ENCODE measurements around the gene HP.
"Not testable (repeated sequence)": the region's sequence is repeated elsewhere in the genome, so short reads cannot be mapped to it uniquely, and the experiment has no call there.

The HP gene

GRCh38 chr16:72054254-72054847 is at the start of gene HP:
HP (plus strand) TSS chr16:72054505; CDS start chr16:72054653, 148 bp downstream.
- DNase-seq = not testable (repeated sequence)

GRCh38 chr16:72008065-72008423 is 46.3 kb upstream of the HP start:
- DNase-seq = not testable (repeated sequence)

- peak; percentile 98 for DNase-seq
These were observed 45.7 kb upstream of the HP start, which contains the start of gene DHODH for GRCh38 chr16:72008424-72009216. DHODH (plus strand) TSS chr16:72008744; CDS start chr16:72008765, 21 bp downstream.

GRCh38 chr16:72009779-72010178 is 44.5 kb upstream of the HP start:
- DNase-seq = no peak

- no peak for DNase-seq
These were observed 41.7 kb upstream of the HP start for GRCh38 chr16:72012607-72013006.

- DNase-seq = no peak
These were observed 40.9 kb upstream of the HP start for GRCh38 chr16:72013389-72013788.

GRCh38 chr16:72013888-72014581 is 40.3 kb upstream of the HP start:
- DNase-seq = no peak

GRCh38 chr16:72014675-72015074 is 39.6 kb upstream of the HP start:
- no peak for DNase-seq

GRCh38 chr16:72015124-72015523 is 39.2 kb upstream of the HP start:
- no peak for DNase-seq

GRCh38 chr16:72018470-72018869 is 35.8 kb upstream of the HP start:
- DNase-seq = no peak

GRCh38 chr16:72021043-72021442 is 33.3 kb upstream of the HP start:
- DNase-seq = no peak

- no peak for DNase-seq
These were observed 32.2 kb upstream of the HP start for GRCh38 chr16:72022127-72022526.

GRCh38 chr16:72023962-72024361 is 30.3 kb upstream of the HP start:
- no peak for DNase-seq

- no peak for DNase-seq
These were observed 29.4 kb upstream of the HP start for GRCh38 chr16:72024862-72025382.

GRCh38 chr16:72025404-72026114 is 28.7 kb upstream of the HP start:
- no peak for DNase-seq

GRCh38 chr16:72027669-72028378 is 26.5 kb upstream of the HP start:
- no peak for DNase-seq

GRCh38 chr16:72029567-72030271 is 24.6 kb upstream of the HP start:
- DNase-seq = no peak

GRCh38 chr16:72033437-72033836 is 20.9 kb upstream of the HP start:
- DNase-seq = no peak

- DNase-seq = no peak
These were observed 18.2 kb upstream of the HP start for GRCh38 chr16:72036098-72036497.

GRCh38 chr16:72042157-72042660 is 12.1 kb upstream of the HP start:
- DNase-seq = no peak

- no peak for DNase-seq
These were observed 11.2 kb upstream of the HP start for GRCh38 chr16:72043058-72043457.

Data from activated naive CD4-positive, alpha-beta T cell treated with Interleukin-2 at 50 U/mL for 16 hours (primary cell).